Measurements from ENCODE around the gene KAZN. TPM values are rescaled to one million over a fixed set of nuclear protein-coding genes. Genes with fewer than 3 reads are reported as not detected.

The KAZN gene
- total and polyA plus RNA-seq, 2 of the 8 experiments (the other 6 are each of a cell fraction or from before 2014, with no cell fraction given), result 3.7 to 11.8 TPM

GRCh38 chr1:14742181-14742980 is 143.9 kb downstream of the KAZN start:
- Histone ChIP-seq H4K8ac (ENCODE audit: extremely low read depth, insufficient read depth, low read length) (no peak overlapping the region), H3K79me1 (ENCODE audit: low read depth, low read length) (no peaks in the 10 kb centered on the region; the same call in 1 of the 2 replicates), H3K4me3 (ENCODE audit: extremely low read depth in 1 of 4, insufficient read depth in 2 of 4, low read depth in 3 of 4, low read length in 4 of 4) (no peak overlapping the region), H4K20me1 (replicated peaks in 1 of 2; ENCODE audit: control insufficient read depth in 1 of 2, insufficient read depth in 2 of 2, low read length in 2 of 2) (no peaks in the 10 kb centered on the region), H3K4ac (replicated peaks; ENCODE audit: insufficient read length, low read depth, low read length) (peak overlapping the region; percentile 62), H2BK15ac (ENCODE audit: low read length) (peak overlapping the region; percentile 46; the same call in 1 of the 2 replicates), H4K91ac (replicated peaks; ENCODE audit: insufficient read length, low read length) (peak overlapping the region; percentile 85), H3K56ac (replicated peaks; ENCODE audit: insufficient read length, low read depth, low read length) (no peak overlapping the region), H3K18ac (ENCODE audit: extremely low read depth, low read length) (no peak overlapping the region; the same call in 1 of the 2 replicates), H2BK20ac (ENCODE audit: low read length) (peak overlapping the region; percentile 69; the same call in 1 of the 2 replicates), H3K27ac (ENCODE audit: low read depth, low read length) (0 out of 2 replicates have a peak overlapping the region, but pooled peaks have one; percentile 21), H2BK120ac (replicated peaks; ENCODE audit: low read depth, low read length) (peak overlapping the region; percentile 14), H3K9ac (replicated peaks in 1 of 4; ENCODE audit: extremely low read depth in 1 of 4, low read depth in 3 of 4, low read length in 3 of 4) (no peak overlapping the region), H3K23me2 (ENCODE audit: low read depth, low read length) (no peaks in the 10 kb centered on the region; the same call in 1 of the 2 replicates), H2AK5ac (ENCODE audit: low read depth, low read length) (peak overlapping the region; percentile 99; the same call in 1 of the 2 replicates), H3K36me3 (ENCODE audit: control insufficient read depth in 2 of 4, insufficient read depth in 4 of 4, low read length in 3 of 4) (no peaks in the 10 kb centered on the region), H3K79me2 (ENCODE audit: control insufficient read depth in 1 of 2, insufficient read depth in 2 of 2, low read length in 2 of 2) (no peaks in the 10 kb centered on the region), H4K5ac (ENCODE audit: insufficient read length, low read depth, low read length) (no peak overlapping the region), H2BK5ac (ENCODE audit: low read depth, low read length) (peak overlapping the region; percentile 89), H3K9me3 (ENCODE audit: insufficient read depth in 2 of 2, low read depth in 1 of 2, low read length in 1 of 2) (no peaks in the 10 kb centered on the region), H3K23ac (ENCODE audit: insufficient read length) (no peak overlapping the region), H3K4me1 (replicated peaks in 1 of 4; ENCODE audit: control insufficient read depth in 3 of 4, insufficient read depth in 4 of 4, low read length in 3 of 4) (peaks cover 17 to 26% (median 25%) of the 10 kb centered on the region in 4 experiments), H3K14ac (ENCODE audit: insufficient read length) (no peak overlapping the region), H2AFZ (ENCODE audit: low read length) (no peak overlapping the region), H3K4me2 (ENCODE audit: insufficient read depth in 1 of 2, low read depth in 2 of 2, low read length in 2 of 2) (peak overlapping the region; percentile 40 to 47), H3K27me3 (replicated peaks in 1 of 4; ENCODE audit: control insufficient read depth in 3 of 4, extremely low read depth in 1 of 4, insufficient read depth in 3 of 4, low read length in 3 of 4) (peaks cover 0 to 4% (median 1%) of the 10 kb centered on the region in 4 experiments; a peak in 3 of 7 replicates), H2BK12ac (ENCODE audit: low read depth, low read length) (peak overlapping the region; percentile 92)
- WGBS, 2 experiments (ENCODE audit: extremely low coverage in 1 of 2, insufficient coverage in 1 of 2, insufficient read length in 1 of 2, insufficient replicate concordance in 2 of 2, low coverage in 1 of 2, low lambda C conversion rate in 2 of 2, missing lambda C conversion rate in 1 of 2), result 40% methylated on average over 9 of the region's 9 CpGs; no CpG with 5 or more reads in 1 of the 2 experiments
- ChIA-PET CTCF (ENCODE audit: partially characterized antibody) (interaction anchor here (1.0 to 1.6 kb wide), 2 partner anchors 10 to 284 kb away, joined by 3 to 6 read pairs; no protein-coding TSS in a partner anchor), POLR2A (ENCODE audit: partially characterized antibody) (interaction anchor here (0.6 to 0.9 kb wide), 3 partner anchors 9 to 233 kb away, joined by 3 to 4 read pairs (median 3); no protein-coding TSS in a partner anchor)
- DNase-seq (ENCODE audit: low read depth in 1 of 2, low spot score in 2 of 2), result peak in 1 of 2 experiments; percentile 36
- peak; percentile 45 for FAIRE-seq
- TF ChIP-seq NANOG (IDR thresholded peaks at IDR 0.05; ENCODE audit: insufficient read depth, low read depth, low read length, poor library complexity, severe bottlenecking) (peak; percentile 5), TEAD4 (IDR thresholded peaks at IDR 0.05; ENCODE audit: low read depth, low read length) (0 out of 2 replicates have a peak, but pooled peaks have one; percentile 12), CEBPB (IDR thresholded peaks at IDR 0.05; ENCODE audit: low read depth, low read length) (peak; percentile 70), EP300 (IDR thresholded peaks at IDR 0.05; ENCODE audit: borderline replicate concordance in 1 of 2, low read depth in 2 of 2, low read length in 2 of 2) (0 out of 3 replicates have a peak, but pooled peaks of 1 of the 2 experiments have one; percentile 35), KDM4A (IDR thresholded peaks at IDR 0.05; ENCODE audit: low read depth, low read length, severe bottlenecking) (no peak), JUN (IDR thresholded peaks at IDR 0.05; ENCODE audit: low read depth, low read length) (peak; percentile 50; the same call in 1 of the 2 replicates), SP1 (IDR thresholded peaks at IDR 0.05; ENCODE audit: low read depth, low read length) (no peak), JUND (IDR thresholded peaks at IDR 0.05; ENCODE audit: low read length) (peak; percentile 82)
